Measurements from ENCODE around the gene ATP1A2.

ATP1A2 gene

DNA sequence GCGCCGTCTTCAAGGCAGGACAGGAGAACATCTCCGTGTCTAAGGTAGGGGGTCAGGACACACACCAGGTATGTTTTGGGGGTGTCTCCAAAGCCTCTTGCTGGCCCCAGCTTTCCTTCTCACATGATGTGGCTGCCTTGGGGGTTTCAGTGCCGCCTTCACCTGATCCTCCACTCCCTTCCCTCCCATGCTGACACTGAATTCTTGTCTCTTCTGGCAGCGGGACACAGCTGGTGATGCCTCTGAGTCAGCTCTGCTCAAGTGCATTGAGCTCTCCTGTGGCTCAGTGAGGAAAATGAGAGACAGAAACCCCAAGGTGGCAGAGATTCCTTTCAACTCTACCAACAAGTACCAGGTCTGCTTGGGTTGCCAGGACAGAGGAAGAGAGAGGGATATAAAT, 13.5 kb downstream of the ATP1A2 start:
- Histone ChIP-seq H3K36me3 (replicated peaks) (no peaks in the 10 kb centered on the region), H3K4me3 (no peak overlapping the region), H3K27me3 (ENCODE audit: low read depth) (no peaks in the 10 kb centered on the region), H3K4me1 (no peaks in the 10 kb centered on the region), H3K9me3 (no peaks in the 10 kb centered on the region)
- in situ Hi-C loops (cut with MboI; ENCODE audit: low sequenced_read_pairs) = no loop called here
- no peak for DNase-seq (ENCODE audit: low spot score in 2 of 2)

DNA sequence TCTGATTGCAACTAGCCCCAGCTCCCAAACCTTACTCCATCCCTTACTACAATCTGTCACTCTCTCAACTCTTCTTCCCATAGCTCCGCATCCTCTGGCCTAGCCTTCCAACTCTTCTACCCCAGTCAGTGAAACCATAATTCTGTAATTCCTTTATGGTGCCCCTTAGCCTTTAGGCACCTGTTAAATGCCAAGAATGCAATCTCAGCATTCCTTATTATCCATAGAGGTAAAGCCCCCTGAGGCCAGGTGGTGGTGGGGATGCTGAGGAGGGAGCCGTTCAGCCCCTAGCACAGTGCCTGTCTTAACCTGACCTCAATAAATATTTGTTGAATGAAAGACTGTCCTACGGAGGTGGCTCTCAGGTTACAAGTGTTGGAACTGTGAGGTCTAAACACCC, 14.0 kb downstream of the ATP1A2 start:
- no peaks in the 10 kb centered on the region for H3K4me1 ChIP-seq
- no peak for DNase-seq (ENCODE audit: low spot score in 2 of 2)
- H3K9me3 ChIP-seq = no peaks in the 10 kb centered on the region
- no peaks in the 10 kb centered on the region for H3K36me3 ChIP-seq (replicated peaks)
- no peaks in the 10 kb centered on the region for H3K27me3 ChIP-seq (ENCODE audit: low read depth)
- in situ Hi-C loops (cut with MboI; ENCODE audit: low sequenced_read_pairs) = no loop called here
- no peak overlapping the region for H3K4me3 ChIP-seq

DNA sequence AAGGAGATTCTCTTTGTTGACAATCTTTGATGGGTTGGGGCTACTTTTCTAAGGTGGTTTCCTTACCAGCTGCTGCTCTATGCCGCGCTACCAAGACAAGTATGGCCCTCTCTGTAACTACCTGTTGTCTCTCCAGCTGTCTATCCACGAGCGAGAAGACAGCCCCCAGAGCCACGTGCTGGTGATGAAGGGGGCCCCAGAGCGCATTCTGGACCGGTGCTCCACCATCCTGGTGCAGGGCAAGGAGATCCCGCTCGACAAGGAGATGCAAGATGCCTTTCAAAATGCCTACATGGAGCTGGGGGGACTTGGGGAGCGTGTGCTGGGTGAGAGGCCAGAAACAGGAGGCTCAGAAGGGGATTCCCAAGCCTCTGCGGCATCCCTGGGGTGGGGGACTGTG, 14.4 kb downstream of the ATP1A2 start:
- Histone ChIP-seq H3K4me3 (no peak overlapping the region), H3K36me3 (replicated peaks) (no peaks in the 10 kb centered on the region), H3K9me3 (no peaks in the 10 kb centered on the region), H3K27me3 (ENCODE audit: low read depth) (no peaks in the 10 kb centered on the region), H3K4me1 (no peaks in the 10 kb centered on the region)
- DNase-seq (ENCODE audit: low spot score in 2 of 2) = no peak
- in situ Hi-C loops (cut with MboI; ENCODE audit: low sequenced_read_pairs) = no loop called here

DNA sequence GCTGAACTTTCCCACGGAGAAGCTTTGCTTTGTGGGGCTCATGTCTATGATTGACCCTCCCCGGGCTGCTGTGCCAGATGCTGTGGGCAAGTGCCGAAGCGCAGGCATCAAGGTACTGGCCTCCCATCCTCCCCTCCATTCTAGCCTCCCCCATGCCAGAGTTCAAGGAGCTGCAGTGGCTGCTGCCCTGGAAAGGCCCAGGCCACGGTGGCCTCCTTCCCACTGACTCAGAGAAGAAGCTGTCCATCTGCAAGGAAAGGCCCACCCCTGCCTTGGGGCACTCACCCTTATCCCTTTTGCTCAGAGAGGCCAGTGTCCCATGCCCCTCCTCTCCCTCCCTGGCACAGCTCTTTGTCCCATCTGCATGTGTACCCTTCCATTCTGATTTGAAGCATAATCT, 14.9 kb downstream of the ATP1A2 start:
- H3K4me1 ChIP-seq = no peaks in the 10 kb centered on the region
- H3K36me3 ChIP-seq (replicated peaks) = no peaks in the 10 kb centered on the region
- in situ Hi-C loops (cut with MboI; ENCODE audit: low sequenced_read_pairs) = no loop called here
- no peak for DNase-seq (ENCODE audit: low spot score in 2 of 2)
- no peaks in the 10 kb centered on the region for H3K27me3 ChIP-seq (ENCODE audit: low read depth)
- H3K9me3 ChIP-seq = no peaks in the 10 kb centered on the region
- no peak overlapping the region for H3K4me3 ChIP-seq

DNA sequence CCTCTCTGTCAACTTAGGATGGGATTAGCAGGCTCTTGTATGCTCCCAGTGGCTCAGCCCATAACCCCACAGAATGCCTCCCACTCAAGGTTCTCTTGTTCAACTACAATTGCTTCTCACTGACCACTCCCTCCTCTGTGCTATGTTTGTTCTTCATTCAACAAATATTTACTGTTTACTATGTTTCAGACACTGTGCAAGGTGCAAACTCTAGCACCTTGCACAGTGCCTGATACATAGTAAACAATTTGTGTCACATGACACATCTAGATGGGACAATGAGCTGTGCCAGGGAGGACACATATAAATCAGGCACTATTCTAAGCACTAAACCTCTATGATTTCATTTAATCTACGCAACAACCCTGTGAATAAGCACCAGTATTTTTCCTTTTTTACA, 15.4 kb downstream of the ATP1A2 start:
- Histone ChIP-seq H3K4me1 (no peaks in the 10 kb centered on the region), H3K9me3 (no peaks in the 10 kb centered on the region), H3K36me3 (replicated peaks) (no peaks in the 10 kb centered on the region), H3K27me3 (ENCODE audit: low read depth) (no peaks in the 10 kb centered on the region), H3K4me3 (no peak overlapping the region)
- in situ Hi-C loops (cut with MboI; ENCODE audit: low sequenced_read_pairs) = no loop called here
- no peak for DNase-seq (ENCODE audit: low spot score in 2 of 2)

DNA sequence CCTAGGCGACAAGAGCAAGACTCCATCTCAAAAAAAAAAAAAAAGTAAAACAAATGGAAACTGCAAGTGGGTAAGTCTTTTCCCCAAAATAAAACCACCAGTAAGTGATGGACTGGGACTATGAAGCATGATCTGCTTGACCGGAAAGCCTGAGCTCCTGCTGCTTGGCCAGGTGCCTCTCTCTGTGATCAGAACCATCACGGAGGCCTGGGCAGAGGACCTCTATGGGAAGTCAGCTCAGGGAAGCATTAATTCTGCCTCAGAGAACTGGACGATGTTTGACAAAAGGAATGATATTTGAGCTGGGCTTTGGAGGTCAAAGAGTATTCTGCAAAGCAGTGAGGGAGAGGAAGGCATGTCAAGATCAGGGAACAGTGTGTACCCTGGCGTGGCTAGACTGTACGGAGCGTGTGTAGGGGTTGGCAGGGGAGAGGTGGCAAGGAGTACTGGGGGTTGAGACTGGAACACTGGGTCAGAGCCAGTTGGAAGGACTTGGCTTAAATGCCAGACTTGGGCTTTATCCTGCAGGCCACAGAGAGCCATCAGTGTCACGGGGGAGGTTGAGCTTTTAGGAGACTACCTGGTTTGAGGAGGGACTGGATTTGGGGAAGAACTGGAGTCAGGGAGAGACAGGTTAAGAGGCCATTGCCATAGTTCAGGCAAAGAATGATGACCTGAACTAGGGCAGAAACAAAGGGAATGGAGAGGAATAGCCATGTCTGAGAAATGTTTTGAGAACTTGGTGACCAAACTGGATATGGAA, 16.4 kb downstream of the ATP1A2 start:
- no peaks in the 10 kb centered on the region for H3K9me3 ChIP-seq
- DNase-seq (ENCODE audit: low spot score in 2 of 2) = no peak
- no peaks in the 10 kb centered on the region for H3K36me3 ChIP-seq (replicated peaks)
- H3K27me3 ChIP-seq (ENCODE audit: low read depth) = no peaks in the 10 kb centered on the region
- no peak overlapping the region for H3K4me3 ChIP-seq
- H3K4me1 ChIP-seq = no peaks in the 10 kb centered on the region
- in situ Hi-C loops (cut with MboI; ENCODE audit: low sequenced_read_pairs) = no loop called here

DNA sequence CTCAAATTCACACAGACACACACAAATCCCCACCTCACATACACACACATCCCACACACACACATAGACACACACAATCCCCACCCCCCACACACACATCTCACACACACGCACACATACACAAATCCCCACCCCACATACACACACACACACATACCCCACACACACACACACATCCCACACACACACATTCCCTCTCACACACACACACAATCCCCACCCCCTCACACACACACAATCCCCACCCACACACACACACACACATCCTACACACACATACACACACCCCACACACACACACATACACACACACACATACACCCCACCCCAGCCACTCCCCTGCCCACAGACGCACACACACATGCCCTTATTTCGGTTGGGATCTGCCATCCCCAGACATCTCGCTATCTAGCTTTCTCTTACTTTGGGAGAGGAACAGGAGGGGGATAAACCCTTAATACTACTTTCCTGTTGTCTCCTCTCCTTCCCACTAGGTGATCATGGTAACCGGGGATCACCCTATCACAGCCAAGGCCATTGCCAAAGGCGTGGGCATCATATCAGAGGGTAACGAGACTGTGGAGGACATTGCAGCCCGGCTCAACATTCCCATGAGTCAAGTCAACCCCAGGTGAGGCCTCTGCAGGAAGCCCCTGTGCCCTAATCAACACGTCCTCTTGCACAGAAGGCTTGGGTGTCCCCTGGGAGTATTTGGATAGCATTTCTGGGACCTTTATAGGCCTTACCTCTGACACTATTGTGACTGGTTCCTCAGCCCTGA, 18.6 kb downstream of the ATP1A2 start:
- H3K36me3 ChIP-seq (replicated peaks) = no peaks in the 10 kb centered on the region
- DNase-seq (ENCODE audit: low spot score in 2 of 2) = no peak
- H3K4me3 ChIP-seq = no peak overlapping the region
- no peaks in the 10 kb centered on the region for H3K27me3 ChIP-seq (ENCODE audit: low read depth)
- no peaks in the 10 kb centered on the region for H3K9me3 ChIP-seq
- H3K4me1 ChIP-seq = no peaks in the 10 kb centered on the region
- in situ Hi-C loops (cut with MboI; ENCODE audit: low sequenced_read_pairs) = no loop called here

DNA sequence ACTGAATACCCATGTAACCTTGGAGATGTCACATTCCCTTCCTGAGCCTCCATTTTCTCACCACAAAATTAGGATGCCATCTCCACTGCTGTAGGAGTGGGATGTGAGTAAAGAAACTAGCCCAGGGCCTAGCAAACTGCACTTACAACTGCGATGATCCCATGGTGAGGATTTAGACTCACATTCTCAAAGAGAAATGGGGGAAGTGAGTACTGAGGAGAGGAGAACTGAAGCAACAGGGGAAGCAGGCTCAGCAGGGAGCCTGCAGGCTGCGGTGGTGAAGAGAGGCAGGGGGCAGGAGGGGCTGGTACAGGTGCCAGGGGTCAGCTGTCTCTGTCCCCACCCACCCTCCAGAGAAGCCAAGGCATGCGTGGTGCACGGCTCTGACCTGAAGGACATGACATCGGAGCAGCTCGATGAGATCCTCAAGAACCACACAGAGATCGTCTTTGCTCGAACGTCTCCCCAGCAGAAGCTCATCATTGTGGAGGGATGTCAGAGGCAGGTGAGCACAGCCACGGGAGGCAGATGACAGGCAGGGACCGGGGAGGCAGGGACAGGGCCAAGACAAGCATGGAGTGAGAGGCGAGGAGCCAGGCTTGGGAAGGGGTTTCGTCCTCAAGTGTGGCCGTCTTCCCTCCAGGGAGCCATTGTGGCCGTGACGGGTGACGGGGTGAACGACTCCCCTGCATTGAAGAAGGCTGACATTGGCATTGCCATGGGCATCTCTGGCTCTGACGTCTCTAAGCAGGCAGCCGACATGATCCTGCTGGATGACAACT, 19.4 kb downstream of the ATP1A2 start:
- H3K4me1 ChIP-seq = no peaks in the 10 kb centered on the region
- no peaks in the 10 kb centered on the region for H3K9me3 ChIP-seq
- in situ Hi-C loops (cut with MboI; ENCODE audit: low sequenced_read_pairs) = no loop called here
- no peaks in the 10 kb centered on the region for H3K27me3 ChIP-seq (ENCODE audit: low read depth)
- H3K36me3 ChIP-seq (replicated peaks) = no peaks in the 10 kb centered on the region
- no peak overlapping the region for H3K4me3 ChIP-seq
- no peak for DNase-seq (ENCODE audit: low spot score in 2 of 2)

DNA sequence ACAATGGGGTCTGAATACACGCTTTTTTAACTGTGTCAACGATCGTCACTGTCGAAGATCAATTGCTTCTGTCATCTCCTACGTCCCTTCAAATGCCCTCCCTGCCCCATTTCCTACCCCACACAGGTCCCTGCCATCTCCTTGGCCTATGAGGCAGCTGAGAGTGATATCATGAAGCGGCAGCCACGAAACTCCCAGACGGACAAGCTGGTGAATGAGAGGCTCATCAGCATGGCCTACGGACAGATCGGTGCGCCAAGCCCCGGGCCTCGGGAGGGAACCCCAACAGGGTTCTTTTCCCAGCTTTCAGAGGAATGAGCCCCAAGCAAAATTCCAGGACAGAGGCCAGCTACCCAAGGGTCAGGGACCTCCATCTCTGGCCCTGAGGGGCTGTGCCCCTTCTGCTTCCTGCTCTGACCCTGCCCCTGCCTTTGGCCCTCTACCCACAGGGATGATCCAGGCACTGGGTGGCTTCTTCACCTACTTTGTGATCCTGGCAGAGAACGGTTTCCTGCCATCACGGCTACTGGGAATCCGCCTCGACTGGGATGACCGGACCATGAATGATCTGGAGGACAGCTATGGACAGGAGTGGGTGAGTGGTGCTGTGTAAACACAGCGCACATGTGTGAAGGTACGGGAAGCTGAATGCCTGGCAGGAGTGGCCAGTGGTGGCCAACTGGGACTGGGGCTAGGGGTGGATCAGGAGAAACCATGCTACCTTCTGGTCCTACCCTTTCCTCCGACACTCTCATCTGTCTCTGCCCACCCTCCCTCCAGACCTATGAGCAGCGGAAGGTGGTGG, 20.8 kb downstream of the ATP1A2 start:
- no peaks in the 10 kb centered on the region for H3K4me1 ChIP-seq
- no peak overlapping the region for H3K4me3 ChIP-seq
- in situ Hi-C loops (cut with MboI; ENCODE audit: low sequenced_read_pairs) = no loop called here
- no peak for DNase-seq (ENCODE audit: low spot score in 2 of 2)
- H3K36me3 ChIP-seq (replicated peaks) = no peaks in the 10 kb centered on the region
- no peaks in the 10 kb centered on the region for H3K27me3 ChIP-seq (ENCODE audit: low read depth)
- H3K9me3 ChIP-seq = no peaks in the 10 kb centered on the region

DNA sequence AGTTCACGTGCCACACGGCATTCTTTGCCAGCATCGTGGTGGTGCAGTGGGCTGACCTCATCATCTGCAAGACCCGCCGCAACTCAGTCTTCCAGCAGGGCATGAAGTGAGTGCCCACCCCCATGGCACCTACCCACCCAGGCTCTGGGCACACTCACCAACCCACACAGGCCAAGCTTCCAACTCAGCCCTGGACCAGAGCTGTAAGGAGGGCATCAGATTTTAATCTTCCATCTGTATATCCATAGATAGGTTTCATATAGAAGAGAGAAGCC, 21.3 kb downstream of the ATP1A2 start:
- no peak overlapping the region for H3K4me3 ChIP-seq
- peaks cover 2% of the 10 kb centered on the region; the same call in 1 of the 2 replicates for H3K27me3 ChIP-seq (ENCODE audit: low read depth)
- H3K4me1 ChIP-seq = no peaks in the 10 kb centered on the region
- in situ Hi-C loops (cut with MboI; ENCODE audit: low sequenced_read_pairs) = no loop called here
- no peaks in the 10 kb centered on the region for H3K9me3 ChIP-seq
- no peaks in the 10 kb centered on the region for H3K36me3 ChIP-seq (replicated peaks)
- DNase-seq (ENCODE audit: low spot score in 2 of 2) = no peak

DNA sequence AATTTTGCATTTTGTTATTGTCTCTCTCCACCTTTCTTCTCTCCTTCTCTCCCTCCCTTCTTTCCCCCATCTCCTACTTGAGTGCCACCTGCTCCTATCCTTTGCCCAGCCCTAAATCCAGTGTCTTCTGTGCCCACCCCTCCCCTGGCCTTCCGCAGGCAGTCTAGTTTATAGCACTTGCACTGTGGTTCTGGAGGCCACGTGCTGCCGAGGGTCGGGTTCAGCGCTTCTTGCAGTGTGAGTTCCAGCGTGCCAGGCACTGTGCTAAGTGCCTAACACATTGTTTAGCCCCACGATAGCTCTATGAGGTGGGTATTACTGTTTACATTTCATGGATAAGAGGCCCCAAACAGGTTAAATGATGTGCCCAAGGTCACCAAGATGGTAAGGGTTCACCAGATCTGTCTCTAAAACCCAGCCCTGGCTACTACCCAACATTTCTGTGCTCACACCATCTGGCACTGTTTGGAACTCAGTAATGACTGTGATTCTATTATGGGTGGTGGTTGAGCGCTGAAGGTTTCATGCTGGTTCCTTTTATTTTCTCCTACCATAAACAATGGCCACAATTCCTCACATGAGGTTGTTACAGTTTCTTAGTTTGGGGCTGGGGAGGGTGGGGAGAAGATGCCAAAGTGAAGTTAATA, 21.8 kb downstream of the ATP1A2 start:
- Histone ChIP-seq H3K27me3 (ENCODE audit: low read depth) (peaks cover 6% of the 10 kb centered on the region; the same call in 1 of the 2 replicates), H3K4me3 (no peak overlapping the region), H3K4me1 (no peaks in the 10 kb centered on the region), H3K9me3 (no peaks in the 10 kb centered on the region), H3K36me3 (replicated peaks) (no peaks in the 10 kb centered on the region)
- in situ Hi-C loops (cut with MboI; ENCODE audit: low sequenced_read_pairs) = no loop called here
- DNase-seq (ENCODE audit: low spot score in 2 of 2) = no peak

DNA sequence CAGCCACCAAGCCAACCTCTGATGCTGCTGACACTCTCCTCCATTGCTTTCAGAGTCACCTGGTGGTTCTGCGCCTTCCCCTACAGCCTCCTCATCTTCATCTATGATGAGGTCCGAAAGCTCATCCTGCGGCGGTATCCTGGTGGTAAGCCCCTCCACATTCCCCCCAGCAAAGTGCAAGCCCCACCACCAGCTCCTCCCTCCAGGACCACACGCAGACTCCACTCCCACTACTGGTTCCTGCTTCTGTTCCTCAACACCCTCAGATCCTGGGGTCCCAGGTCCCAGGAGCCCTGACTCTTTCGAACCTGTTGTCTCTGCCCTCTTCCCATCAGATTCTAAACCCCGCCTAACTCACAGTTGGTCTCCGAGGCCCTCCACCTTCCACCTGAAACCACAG, 24.3 kb downstream of the ATP1A2 start:
- in situ Hi-C loops (cut with MboI; ENCODE audit: low sequenced_read_pairs) = no loop called here
- DNase-seq (ENCODE audit: low spot score in 2 of 2) = no peak
- no peaks in the 10 kb centered on the region for H3K9me3 ChIP-seq
- H3K27me3 ChIP-seq (ENCODE audit: low read depth) = peaks cover 11% of the 10 kb centered on the region; the same call in 1 of the 2 replicates
- H3K4me1 ChIP-seq = no peaks in the 10 kb centered on the region
- no peak overlapping the region for H3K4me3 ChIP-seq
- H3K36me3 ChIP-seq (replicated peaks) = no peaks in the 10 kb centered on the region

DNA sequence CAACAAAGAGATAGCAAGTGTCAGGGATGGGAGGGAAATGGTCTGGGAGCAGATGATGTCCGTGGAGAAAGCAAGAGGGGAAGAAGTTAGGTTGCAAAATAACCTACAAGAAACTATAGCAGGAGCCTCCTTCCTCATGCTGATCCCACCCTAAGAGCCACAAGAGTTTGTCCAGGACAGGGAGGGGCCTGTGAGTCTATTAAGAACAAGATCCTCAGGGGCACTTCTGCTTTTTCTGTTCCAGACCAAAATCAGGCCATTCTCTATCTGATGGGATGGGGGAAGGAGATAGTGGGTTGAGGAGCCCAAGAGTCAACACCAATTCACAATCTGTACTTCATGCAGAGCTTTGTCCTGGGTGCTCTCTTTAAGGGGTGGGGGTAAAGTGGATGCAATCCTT, 28.1 kb downstream of the ATP1A2 start:
- no peaks in the 10 kb centered on the region for H3K36me3 ChIP-seq (replicated peaks)
- H3K9me3 ChIP-seq = no peaks in the 10 kb centered on the region
- in situ Hi-C loops (cut with MboI; ENCODE audit: low sequenced_read_pairs) = no loop called here
- peaks cover 11% of the 10 kb centered on the region; the same call in 1 of the 2 replicates for H3K27me3 ChIP-seq (ENCODE audit: low read depth)
- no peak overlapping the region for H3K4me3 ChIP-seq
- H3K4me1 ChIP-seq = no peaks in the 10 kb centered on the region
- no peak for DNase-seq (ENCODE audit: low spot score in 2 of 2)
